HG03439 (cell line): ENCODE data around the gene SCIN.
"Not testable (repeated sequence)": the region's sequence is repeated elsewhere in the genome, so short reads cannot be mapped to it uniquely, and the experiment has no call there.

Source experiments
- ATAC-seq: cut with Tn5 transposase; IDR thresholded peaks from one replicate; pipeline ENCODE4 v1.9.1; 2021; ENCODE audit warnings: mild to moderate bottlenecking, moderate library complexity; ENCODE audit not compliant: unreplicated experiment

Gene SCIN

DNA sequence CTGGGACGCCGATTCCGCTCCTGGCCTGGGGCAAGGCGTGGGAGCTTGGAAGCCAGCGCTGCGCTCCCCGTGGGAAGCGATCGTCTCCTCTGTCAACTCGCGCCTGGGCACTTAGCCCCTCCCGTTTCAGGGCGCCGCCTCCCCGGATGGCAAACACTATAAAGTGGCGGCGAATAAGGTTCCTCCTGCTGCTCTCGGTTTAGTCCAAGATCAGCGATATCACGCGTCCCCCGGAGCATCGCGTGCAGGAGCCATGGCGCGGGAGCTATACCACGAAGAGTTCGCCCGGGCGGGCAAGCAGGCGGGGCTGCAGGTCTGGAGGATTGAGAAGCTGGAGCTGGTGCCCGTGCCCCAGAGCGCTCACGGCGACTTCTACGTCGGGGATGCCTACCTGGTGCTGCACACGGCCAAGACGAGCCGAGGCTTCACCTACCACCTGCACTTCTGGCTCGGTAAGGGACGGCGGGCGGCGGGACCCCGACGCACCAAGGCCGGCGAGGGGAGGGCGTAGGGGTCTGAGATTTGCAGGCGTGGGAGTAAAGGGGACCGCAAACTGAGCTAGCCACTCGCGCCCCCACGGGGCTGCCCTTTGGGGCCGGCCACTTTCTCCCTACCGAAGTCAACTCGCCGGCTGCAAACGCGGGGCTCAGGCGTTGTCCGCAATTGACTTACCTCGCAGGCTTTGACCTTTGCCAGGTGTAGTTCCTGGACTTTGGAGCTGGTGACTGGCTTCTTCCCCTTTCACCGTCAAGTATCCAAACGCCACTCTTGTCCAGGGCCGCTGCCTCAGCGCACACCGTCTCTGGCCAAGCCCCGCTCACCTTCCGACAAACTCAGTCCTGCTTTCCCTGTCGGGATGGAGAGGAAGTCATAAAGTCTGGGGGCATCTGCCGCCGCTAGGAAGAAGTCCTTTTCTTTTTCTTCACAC, at the start of gene SCIN:
Gene SCIN (plus strand): TSS at position 187 of the 928 bp plus-strand sequence. CDS start 67 bp downstream, at position 254.
- ATAC-seq, result peak; percentile 38

GRCh38 chr7:12524794-12525386, 45.6 kb upstream of the SCIN start:
- ATAC-seq, result peak; percentile 59

DNA sequence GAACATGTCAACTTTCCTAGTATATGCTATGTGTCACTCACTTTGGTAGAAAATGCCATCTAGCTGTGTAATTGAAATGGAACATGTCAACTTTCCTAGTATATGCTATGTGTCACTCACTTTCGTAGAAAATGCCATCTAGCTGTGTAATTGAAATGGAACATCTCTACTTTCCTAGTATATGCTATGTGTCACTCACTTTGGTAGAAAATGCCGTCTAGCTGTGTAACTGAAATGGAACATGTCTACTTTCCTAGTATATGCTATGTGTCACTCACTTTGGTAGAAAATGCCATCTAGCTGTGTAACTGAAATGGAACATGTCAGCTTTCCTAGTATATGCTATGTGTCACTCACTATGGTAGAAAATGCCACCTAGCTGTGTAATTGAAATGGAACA, 43.8 kb upstream of the SCIN start:
- ATAC-seq, result not testable (repeated sequence)

GRCh38 chr7:12527670-12528069, 42.9 kb upstream of the SCIN start:
- not testable (repeated sequence) for ATAC-seq

- no peak for ATAC-seq
Measured at GRCh38 chr7:12529971-12530710, 40.4 kb upstream of the SCIN start.

DNA sequence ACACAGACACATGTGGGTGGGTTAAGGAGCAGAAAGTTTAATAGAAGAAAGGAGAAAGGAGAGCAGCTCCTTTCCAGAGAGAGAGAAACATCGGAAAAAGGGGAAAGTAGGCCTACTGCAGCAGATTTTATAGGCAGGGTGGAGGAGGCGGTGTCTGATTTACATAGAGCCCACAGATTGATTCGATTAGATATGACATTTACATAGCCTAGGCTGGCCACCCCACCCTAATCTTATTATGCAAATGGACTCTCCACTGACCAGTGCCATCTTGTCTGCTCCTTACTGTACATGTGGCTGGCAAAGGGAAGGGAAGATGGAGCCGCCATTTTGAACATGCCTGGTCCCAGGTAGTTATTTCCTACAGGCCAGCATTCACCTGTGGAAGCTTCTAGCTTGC, 38.7 kb upstream of the SCIN start:
- no peak for ATAC-seq

DNA sequence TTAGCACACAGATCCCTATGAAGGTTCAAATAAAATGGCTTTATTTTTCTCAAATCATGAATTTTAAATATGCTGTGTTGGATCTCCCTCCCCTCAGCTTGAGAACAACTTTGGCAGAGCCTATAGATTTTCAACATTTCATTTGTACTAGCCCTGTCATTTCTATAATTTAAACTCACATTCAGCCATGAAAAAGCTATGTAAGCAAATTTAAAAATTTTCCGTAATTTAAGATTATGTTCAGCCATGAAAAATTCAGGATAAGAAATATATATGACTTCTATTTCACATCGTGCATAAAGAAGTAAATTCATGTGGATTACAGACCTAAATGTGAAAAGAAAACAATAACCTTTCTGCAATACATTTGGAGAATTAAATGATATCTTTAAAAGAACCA, 36.5 kb upstream of the SCIN start:
- ATAC-seq, result no peak

- ATAC-seq, result no peak
Measured at GRCh38 chr7:12539681-12540080, 30.8 kb upstream of the SCIN start.

DNA sequence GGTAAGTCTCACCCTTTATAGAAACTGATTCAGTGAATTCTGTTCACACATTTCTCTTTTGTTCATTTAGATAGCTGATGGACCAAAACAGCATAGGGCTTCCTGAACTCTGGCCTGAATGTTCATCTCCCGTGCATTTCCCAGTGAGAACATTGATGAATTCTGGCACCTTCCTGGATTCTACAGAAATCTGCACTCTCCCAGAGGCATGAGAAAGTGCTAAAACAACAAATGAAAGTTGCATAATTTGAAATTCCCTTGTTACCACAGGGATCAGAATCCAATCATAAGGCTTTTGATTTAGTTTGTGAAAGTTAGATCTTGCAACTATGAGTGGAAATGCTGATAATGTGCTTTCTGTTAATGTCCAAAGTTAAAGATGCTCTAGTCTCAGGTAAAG, 29.7 kb upstream of the SCIN start:
- ATAC-seq, result no peak

DNA sequence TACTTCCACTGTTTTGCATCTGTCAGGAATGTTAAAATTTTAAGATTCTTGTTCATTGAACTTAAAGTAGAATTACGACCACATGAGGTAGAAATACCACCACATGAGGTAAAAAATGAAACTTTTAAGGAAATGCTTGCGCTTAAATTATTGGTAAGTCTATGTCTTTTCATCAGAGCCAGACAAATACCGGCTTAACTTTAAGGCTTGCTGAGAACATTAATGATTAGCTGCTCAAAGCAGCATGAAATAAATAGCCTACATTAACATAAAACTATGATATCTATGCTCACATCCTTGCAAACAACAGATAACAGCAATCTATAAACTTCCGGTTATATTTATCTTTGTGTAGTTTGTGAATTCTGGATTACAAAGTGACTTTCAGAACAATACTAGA, 26.9 kb upstream of the SCIN start:
- ATAC-seq, result no peak

- no peak for ATAC-seq
Measured at GRCh38 chr7:12549106-12549505, 21.4 kb upstream of the SCIN start.

DNA sequence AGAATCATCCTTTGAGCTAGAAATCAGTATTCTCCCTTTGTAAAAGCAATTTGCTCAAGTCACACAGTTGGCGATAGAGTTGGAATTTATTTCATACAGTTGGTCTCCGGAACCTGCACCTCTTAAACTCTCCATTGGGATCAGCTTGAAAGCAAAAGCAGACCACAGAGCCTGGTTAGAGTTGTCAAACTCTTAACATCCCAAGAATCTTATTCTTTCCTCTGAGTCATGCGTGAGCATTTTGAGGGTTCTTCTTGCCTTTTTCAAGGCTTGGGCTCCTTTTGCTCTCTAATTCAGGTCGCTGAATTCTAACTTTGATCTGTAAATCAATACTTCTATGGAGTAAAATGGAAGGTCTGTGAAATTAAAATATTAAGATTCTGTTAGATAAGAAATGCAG, 19.6 kb upstream of the SCIN start:
- ATAC-seq, result no peak

DNA sequence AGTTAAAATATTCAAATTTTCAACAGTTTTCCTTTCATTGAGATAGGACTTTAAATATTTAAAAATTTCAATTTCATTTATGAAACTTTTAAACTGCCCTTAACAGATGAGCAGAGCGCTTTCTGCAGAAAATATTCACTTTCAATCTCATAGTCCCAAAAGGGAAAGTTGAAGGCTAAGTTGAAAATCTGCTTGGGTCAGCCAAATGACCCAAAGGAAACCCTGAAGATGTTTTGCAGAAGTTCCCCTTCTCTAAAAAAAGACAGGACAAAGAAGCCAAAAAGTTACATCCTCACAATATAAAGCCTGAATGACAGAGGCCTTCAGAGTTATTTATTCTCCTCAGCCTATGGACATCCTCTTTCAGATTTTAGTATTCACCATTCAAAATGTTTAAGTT, 17.6 kb upstream of the SCIN start:
- no peak for ATAC-seq

DNA sequence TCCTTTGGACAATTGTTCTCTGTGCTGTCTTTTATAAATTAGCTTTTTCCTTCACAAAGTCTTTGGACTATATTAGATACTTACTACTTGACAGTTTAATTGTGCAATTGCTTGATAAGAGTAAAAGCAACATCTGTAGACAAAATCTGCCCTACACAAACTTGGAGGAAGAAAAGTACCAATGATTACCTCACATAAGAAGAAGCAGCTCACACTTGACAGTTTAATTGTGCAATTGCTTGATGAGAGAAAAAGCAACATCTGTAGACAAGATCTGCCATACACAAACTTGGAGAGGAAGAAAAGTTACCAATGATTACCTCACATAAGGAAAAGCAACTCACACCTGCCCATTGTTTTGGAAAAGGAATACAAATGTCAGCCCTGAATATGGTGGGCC, 17.1 kb upstream of the SCIN start:
- no peak for ATAC-seq

- no peak for ATAC-seq
Measured at GRCh38 chr7:12554351-12554750, 16.2 kb upstream of the SCIN start.

GRCh38 chr7:12554872-12555271, 15.6 kb upstream of the SCIN start:
- no peak for ATAC-seq

DNA sequence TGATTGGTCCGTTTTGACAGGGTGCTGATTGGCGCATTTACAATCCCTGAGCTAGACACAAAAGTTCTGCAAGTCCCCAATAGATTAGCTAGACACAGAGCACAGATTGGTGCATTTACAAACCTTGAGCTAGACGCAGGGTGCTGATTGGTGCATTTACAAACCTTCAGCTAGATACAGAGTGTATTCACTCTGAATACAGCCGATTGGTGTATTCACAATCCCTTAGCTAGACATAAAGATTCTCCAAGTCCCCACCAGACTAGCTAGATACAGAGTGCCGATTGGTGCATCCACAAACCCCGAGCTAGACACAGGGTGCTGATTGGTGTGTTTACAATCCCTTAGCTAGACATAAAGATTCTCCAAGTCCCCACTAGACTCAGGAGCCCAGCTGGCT, 14.8 kb upstream of the SCIN start:
- not testable (repeated sequence) for ATAC-seq

DNA sequence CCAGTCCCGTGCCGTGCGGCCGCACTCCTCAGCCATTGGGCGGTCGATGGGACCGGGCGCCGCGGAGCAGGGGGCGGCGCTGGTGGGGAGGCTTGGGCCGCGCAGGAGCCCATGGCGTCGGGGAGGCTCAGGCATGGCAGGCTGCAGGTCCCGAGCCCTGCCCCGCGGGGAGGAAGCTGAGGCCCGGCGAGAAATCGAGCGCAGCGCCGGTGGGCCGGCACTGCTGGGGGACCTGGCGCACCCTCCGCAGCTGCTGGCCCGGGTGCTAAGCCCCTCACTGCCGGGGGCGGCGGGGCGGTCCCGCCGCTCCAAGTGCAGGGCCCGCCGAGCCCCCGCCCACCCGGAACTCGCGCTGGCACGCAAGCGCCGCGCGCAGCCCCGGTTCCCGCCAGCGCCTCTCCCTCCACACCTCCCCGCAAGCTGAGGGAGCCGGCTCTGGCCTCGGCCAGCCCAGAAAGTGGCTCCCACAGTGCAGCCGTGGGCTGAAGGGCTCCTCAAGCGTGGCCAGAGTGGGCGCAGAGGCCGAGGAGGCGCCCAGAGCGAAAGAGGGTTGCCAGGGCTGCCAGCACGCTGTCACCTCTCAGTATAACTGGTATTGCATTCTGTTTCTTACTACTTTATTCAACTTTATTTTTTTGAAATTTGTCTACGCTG, 14.3 kb upstream of the SCIN start:
- not testable (repeated sequence) for ATAC-seq

- no peak for ATAC-seq
Measured at GRCh38 chr7:12557282-12557681, 13.2 kb upstream of the SCIN start.

DNA sequence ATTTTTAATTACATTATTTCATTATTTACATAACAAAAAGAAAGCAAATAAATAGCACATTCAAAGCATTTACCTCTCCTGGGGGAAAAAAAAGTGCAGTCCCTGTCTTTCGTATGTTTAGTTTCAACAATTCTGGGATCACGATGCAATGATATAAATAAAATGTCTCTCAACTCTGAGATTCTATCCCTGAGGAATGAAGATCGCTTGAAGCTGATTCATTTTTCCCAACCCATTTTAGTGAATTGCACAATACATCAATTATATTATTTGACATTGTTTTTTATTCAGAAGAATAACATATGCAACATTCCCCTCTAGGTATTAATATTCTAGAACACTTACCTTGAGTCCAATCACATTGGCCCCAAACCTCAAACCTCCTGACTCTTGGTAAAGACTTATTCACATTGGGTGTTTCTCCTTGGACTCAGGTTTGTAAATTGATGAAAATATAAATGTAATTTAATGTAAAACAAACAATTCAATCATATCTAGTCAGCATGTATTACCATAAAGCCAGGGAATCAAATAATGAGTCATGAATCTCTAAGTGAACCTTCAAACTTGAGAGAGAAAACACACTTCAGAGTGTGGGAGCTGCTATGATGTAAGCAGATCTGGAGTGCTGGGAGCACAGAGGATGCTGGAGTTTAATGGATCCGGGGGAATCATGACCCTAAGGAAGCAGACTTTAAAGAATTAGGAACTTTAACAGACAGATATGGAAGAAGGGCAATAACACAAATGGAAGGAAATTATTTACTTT, 5.3 kb upstream of the SCIN start:
- ATAC-seq, result no peak
